ENCODE results near the gene PPP2R5E. TPM values are rescaled to one million over a fixed set of nuclear protein-coding genes. Genes with fewer than 3 reads are reported as not detected.
"Not testable (repeated sequence)": the region's sequence is repeated elsewhere in the genome, so short reads cannot be mapped to it uniquely, and the experiment has no call there.

PPP2R5E gene
- total RNA-seq, 1 donor from 2014 or later: 51.1 TPM

DNA sequence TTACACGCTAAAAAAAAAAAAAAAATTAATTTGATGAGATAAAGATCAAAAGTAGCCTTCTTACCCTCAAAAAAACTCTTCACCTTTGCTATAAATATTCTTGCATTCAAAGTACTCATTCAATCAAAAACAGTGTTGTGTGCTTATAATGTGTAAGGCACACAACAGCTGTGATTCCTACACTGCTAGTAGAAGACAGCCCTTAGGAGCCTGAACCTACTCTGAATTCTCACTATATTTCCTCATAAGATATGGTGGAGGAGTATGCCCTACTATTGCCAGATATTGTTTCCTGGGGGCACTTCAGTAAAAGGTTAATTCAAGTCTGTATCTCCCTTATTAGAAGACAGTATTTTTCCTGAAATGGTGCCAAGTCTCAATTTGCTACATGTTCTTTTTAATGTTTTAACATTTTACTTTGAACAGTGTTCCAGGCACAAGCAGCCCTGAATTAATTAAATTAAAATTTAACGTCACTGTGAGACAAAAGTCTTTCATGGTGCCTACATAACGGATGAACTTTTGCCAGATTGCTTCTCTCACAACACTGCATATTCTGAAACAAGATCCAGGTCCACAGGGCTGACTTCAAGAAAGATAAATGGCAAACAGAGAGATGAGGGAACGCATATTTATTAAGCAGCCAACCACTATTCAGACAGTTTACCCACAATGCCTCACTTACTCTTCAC, 19.3 kb downstream of the PPP2R5E start:
- intact Hi-C loops (cut with micrococcal nuclease): no loop called here

DNA sequence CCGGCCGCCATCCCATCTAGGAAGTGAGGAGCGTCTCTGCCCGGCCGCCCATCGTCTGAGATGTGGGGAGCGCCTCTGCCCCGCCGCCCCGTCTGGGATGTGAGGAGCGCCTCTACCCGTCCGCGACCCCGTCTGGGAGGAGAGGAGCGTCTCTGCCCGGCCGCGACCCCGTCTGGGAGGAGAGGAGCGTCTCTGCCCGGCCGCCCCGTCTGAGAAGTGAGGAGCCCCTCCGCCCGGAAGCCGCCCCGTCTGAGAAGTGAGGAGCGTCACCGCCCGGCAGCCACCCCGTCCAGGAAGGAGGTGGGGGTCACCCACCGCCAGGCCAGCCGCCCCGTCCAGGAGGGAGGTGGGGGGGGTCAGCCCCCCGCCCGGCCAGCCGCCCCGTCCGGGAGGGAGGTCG, 20.7 kb downstream of the PPP2R5E start:
- intact Hi-C loops (cut with micrococcal nuclease): not testable (repeated sequence)

DNA sequence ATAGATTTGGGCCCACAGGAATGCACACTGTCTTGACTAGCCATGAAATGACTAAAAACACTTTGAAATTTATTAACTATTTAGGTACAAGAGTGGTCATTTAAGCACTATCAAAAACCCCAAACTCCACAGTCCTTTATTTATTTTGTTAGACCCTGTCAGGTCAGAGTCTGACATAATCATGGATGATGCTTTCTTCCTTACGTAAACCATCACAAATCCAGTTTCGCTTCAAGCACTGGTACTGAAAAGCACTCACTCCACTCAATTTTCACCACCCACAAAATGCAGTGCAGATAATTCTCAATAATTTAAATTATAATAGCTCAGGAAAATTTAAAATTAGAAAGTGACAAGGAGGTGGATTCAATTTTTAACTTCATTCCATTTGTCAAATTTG, 25.8 kb downstream of the PPP2R5E start:
- intact Hi-C loops (cut with micrococcal nuclease): no loop called here

DNA sequence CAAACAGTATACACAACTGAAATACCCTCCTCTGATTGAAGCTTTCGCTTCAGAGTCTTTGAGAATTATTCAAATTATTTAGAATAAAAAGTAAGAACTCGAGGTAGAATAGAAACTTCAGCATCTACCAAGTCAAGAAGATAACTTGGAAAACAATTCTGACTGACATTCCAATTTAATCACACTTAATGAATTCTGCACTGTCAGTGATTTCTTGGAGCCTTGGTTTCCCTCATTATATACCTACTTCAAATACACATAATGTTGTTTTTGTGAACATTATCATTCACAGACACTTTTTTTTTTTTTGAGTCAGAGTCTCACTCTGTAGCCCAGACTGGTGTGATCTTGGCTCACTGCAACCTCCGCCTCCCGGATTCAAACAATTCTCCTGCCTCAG, 27.9 kb downstream of the PPP2R5E start:
- intact Hi-C loops (cut with micrococcal nuclease): no loop called here

DNA sequence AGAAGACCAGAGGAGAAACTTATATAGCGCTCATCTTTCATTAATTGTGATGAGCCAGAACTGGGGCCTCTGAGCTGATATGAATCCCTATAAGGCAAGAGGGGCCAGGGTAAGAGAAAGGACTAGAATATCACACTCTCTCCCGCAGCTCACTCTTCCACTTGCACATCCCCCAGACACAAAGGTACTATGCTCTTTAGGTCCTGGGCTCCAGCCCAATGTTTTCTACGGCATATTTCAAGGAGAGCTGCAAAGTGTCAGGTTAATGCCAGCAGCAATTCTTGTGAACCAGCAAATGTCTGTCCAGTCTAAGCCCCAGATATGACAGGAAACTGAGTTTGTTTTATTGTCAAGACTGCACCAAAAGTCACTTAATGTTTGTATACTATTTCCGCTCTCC, 29.4 kb downstream of the PPP2R5E start:
- intact Hi-C loops (cut with micrococcal nuclease): no loop called here

DNA sequence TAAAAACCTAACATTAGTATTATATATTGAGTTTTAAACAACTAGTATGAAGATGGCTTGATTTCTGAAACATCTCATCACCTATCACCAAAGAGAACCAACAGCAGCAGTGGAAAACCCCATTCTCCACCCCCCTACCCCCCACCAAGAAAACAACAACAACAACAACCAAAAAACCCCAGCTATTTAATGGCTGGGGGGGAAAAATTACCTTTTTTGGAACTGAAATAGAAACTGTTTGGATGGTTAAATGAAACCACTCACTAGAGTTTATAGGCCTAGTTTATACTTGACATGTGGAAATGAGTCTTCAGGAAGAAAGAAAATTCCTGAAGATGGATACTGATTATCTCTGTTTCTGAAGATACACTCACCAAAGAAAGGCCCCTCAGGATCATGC, 30.3 kb downstream of the PPP2R5E start:
- intact Hi-C loops (cut with micrococcal nuclease): no loop called here

DNA sequence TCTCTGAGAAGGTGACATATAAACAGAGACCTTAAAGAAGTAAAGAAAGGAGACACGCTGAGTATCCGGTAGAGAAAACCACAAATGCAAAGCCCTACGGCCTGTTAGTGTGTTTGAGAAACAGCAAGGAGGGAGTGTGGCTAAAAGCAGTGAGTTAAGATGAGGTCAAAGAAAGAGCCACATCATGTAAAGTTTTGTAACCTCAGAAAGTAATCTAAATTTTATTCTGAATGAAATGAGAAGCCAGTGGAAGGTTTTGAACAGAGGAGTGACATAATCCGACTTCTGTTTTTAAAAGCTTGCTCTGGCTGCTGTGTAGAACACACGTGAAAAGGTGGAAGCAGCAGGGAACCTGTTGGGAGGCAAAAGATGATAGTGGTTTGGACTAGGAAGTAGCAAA, 32.6 kb downstream of the PPP2R5E start:
- intact Hi-C loops (cut with micrococcal nuclease): loop anchor here (1.0 to 2.0 kb wide), 3 partner anchors 32 to 72 kb away; partner anchors contain the start of gene PPP2R5E

DNA sequence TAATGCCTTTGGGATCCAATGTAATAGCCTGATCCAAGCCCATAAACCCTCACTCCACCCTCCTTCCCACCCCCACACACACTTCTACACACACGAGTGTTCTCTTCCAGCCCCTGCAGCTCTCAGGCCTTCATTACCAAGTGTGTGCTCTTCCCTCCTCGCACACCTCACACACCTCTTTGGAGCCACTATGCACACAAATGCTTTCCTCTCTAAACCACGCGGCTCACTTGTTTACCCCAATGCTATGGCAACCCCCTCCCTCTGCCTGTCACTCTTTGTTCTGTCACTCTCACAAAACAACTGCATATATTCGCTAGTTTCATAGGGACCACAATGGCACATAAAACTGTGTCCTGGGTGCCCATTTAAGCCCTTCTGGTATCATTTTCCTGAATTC, 35.1 kb downstream of the PPP2R5E start:
- intact Hi-C loops (cut with micrococcal nuclease): no loop called here

DNA sequence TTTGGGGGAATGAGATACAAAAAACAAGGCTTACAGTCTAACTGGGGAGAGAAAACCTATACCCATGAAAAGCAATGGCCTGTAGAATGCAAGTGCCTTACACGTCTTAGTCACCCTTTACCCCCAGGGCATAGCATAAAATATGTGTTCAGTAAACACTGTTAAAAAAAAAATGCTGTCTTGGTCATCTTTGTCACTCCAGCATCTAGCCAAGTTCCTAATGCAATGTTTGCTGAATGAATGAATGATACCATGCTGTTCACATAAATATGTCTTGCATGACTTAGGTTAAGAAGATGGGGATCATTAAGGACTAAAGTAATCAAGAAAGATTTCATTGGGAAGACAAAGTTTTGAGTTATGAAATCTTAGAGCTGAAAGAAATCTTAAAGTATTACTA, 38.5 kb downstream of the PPP2R5E start:
- intact Hi-C loops (cut with micrococcal nuclease): no loop called here

DNA sequence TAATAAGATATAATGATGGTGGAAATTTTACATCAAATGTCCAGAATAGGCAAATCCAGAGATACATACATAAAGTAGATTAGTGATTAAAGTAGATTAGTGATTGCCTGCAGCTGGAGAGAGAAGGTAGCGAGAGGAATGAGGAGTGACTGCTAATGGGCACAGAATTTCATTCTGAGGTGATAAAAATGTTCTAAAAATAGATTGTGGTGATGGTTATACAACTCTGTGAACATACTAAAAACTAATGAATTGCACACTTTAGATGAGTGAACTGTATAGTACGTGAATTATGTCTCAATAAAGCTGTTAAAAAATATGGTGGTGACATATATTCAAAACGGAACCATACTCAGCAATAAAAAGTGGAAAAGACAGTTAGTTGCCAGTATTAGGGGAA, 41.7 kb downstream of the PPP2R5E start:
- intact Hi-C loops (cut with micrococcal nuclease): no loop called here

DNA sequence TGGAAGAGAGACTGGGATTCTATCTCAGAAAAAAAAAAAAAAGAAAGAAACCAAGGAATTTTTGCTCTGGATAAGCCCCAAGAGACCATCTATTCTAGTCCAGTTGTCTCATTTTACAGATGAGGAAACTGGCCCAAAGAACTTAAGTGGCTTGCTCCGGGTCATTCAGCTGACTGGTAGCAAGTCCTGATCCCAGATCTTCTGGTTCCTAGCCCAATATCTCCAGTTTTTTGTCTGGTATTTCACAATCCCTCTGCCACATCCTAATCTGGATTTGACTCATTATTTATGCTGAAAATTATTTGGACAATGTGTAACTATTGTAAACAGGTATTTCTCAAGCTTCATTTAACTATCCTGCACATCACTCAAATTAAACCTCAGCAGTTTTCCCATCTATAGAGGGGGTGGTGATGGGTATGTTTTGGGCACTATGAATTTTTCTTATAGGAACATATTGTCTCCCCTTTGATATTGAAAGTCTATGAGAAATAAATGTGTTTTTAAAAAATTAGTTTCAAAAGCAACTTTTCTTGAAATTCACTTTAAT, 43.4 kb downstream of the PPP2R5E start:
- intact Hi-C loops (cut with micrococcal nuclease): no loop called here

DNA sequence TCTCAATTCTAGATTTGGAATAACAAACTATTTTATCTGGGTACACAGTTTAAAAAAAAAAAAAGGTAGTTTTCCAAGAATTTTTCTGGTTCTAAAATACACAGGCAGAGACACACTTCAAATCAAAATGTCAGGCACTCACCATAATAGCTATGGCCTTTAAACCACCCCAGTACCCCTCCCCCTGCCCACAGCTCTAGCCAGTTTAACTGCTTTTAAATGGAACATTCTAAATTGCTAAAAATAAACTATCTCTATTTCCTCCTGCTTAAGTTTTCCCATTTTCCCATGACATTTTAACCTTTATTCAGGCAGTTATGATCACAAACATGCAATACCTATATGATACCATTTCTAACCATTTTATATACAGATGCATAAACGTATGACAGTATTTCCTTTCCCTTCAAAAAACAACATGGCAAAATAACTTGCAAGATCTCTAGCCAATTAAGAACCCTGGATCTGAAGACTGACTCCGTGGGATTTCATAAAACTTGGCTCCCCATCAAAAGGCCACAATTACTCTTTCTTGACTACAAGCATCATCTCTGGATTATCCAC, 46.3 kb downstream of the PPP2R5E start:
- intact Hi-C loops (cut with micrococcal nuclease): no loop called here

DNA sequence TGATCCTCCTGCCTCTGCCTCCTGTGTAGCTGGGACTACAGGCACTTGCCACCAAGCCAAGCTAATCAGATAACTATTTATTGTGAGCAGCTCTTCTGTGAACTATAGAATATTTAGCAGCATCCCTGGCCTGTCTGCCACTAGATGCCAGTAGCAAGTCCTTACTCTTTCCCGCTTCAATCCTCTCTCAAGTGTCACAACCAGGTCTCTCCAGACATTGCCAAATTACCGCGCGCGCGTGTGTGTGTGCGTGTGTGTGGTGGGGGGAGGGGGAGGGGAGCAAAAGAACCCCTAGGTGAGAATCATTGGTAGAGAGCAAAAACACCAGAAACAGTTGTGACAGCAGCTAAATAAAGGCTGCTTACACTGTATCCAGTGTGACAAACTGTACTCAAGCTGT, 49.9 kb downstream of the PPP2R5E start:
- intact Hi-C loops (cut with micrococcal nuclease): no loop called here

DNA sequence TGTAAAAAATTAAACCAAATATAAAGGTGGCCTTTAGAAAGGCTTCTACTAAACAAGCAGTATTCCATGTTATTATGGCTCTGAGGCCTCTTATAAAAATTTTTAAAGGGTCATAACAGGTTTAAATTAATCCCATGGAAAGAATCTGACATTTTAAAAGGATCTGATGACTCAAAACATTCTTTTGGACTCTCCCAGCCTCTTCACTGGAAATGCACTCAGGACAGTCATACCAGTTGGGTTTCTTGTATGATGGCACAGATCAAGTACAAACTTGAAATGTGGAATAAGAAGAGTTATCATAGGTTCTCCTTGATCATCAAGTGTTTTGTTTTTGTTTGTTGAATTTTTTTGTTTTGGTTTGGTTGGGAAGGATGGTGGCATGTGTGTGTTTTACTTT, 50.8 kb downstream of the PPP2R5E start:
- intact Hi-C loops (cut with micrococcal nuclease): no loop called here

DNA sequence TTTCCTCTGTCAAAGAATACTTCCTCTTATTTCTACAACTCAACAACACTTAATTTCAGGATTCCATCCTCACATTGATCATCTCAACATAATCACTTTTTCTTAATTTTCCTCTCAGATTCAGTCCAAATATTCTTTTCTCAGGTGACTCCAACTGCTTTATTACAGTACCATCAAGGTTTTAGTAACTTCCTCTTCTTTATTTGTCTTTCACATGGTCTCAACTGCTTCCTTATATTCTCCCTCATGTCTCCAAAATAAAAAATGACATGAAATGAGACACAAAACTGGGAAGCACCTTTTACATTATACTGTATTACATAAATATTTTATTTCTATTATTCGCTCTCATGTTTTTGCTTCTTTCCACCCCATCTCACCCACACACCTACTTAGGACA, 55.5 kb downstream of the PPP2R5E start:
- intact Hi-C loops (cut with micrococcal nuclease): no loop called here

DNA sequence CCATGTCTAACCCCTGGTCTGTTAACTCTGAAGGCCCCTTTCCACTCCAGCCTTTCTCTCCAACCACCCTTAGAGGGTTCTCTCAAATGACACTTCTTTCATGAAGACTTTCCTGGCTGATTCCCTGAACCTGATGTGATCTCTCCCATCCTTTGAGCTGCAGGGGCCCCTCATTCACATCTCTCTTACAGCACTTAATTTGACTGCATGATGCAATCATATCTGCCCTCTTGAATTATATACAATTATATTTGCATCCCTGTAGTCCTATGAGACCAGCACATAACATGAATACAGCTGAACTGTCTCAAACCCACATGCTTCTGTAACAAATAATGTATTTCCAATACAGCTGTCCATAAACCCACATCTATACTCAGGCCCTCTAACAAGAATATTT, 56.4 kb downstream of the PPP2R5E start:
- intact Hi-C loops (cut with micrococcal nuclease): no loop called here

DNA sequence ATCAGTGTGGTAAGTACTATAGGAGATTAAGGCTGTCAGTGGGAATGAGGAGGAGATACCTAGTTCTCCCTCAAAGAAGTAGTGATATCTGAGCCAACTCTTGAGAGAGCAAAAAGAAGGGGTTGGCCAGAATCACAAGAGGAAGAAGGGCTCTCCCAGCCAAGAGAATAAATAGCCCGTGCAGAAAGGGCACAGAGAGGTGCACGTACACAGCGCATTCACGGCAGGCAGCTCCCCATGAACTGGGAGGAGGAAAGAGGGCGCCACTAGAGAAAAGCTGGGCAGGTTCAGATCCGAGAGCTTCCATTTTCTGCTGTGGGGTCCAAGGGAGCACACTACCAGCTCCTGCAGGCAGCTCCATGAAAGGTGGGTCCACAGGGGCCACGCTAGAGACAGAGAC, 59.9 kb downstream of the PPP2R5E start:
- intact Hi-C loops (cut with micrococcal nuclease): no loop called here

DNA sequence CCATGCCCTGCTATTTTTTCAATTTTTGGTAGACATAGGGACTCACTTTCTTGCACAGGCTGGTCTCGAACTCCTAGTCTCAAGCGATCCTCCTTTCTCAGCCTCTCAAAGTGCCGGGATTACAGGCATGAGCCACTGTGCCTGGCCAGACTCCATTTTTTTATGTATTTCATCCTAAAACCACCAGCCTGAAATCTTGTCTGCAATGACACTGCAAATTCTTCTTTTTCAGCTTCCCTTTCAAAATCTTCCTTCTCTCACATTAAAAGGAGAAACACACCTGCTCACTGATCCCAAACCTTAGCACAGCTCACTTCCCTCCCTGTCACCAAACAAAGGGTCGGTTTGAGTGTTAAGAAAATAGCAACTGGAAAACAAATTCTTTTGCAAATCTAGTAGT, 62.6 kb downstream of the PPP2R5E start:
- intact Hi-C loops (cut with micrococcal nuclease): no loop called here

DNA sequence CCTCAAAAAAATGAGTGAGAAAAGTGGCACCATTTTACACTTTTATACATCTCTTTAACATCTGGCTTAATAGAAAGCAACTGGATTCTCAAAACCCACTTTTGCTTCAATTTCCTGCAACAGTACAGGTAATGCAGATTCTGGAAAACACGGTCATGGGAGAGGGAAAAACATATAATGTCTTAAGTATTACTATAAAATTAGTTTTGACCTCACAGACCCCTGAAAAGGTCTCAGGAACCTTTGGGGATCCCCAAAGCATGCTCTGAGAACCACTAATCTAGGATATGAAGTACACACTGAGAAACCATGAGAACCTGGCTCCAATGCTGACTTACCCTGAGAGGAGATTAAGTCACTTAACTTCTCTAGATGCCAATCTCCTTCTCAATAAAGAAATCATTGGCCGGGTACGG, 64.7 kb downstream of the PPP2R5E start:
- intact Hi-C loops (cut with micrococcal nuclease): loop anchor here (1.0 to 10.0 kb wide), 10 partner anchors 10 to 1024 kb away; partner anchors contain the start of genes PPP2R5E, SGPP1, ZBTB1 and ZBTB25

DNA sequence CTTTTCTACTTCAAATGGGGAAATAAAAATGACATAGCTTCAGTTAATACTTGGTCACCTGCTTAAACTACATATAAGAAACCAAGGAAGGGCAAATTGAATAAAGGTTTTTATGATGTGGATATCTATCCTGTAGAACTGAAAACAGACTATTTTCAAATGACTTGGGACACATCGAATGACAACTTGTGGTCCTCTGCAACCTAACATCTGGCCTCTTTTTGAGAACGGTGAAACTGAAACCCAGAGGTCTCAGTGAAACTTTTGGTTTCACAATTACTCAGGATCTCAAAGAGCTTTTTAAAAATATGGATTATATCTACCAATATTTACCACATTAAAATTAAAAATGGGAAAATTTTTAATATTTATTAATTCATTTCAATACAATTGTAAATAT, 65.2 kb downstream of the PPP2R5E start:
- intact Hi-C loops (cut with micrococcal nuclease): loop anchor here (1.0 to 10.0 kb wide), 10 partner anchors 10 to 1024 kb away; partner anchors contain the start of genes PPP2R5E, SGPP1, ZBTB1 and ZBTB25

DNA sequence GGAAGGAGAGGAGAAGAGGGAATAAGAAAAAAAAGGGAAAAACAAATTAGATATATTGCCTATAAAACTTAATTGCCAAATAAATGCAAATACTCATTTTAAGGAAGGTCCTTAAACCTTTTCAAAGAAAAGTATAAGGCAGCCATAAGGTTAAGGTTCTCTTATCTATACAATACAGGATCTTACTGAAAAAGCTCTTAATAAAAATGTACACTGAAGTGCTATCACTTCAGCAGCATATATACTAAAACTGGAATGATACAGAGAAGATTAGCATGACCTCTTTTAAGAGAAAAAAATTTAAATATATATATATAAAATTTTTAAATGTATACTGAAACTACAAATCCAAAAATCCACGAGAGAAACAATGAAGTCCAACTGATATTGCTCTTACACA, 65.6 kb downstream of the PPP2R5E start:
- intact Hi-C loops (cut with micrococcal nuclease): loop anchor here (5.0 to 10.0 kb wide), 5 partner anchors 90 to 1025 kb away; partner anchors contain the start of genes SGPP1, ZBTB1 and ZBTB25

DNA sequence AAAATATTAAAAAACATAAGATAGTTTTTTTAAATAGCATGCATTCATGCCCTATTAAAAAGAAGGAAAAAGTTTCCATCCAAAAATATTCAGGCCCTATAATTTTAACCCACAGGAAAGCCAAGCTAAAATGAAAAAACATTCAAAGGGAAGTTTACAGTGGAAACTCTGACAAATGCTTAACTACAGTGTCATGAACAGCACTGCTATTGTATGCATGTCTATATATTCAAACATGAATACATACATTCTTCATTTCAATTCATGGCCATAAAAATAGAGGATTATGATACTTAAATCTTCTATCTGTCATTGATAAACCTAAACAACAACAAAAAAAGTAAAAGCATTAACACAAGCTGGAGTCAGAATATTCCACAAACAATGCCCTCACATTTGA, 67.4 kb downstream of the PPP2R5E start:
- intact Hi-C loops (cut with micrococcal nuclease): loop anchor here (5.0 to 10.0 kb wide), 5 partner anchors 88 to 1027 kb away; partner anchors contain the start of genes SGPP1, ZBTB1 and ZBTB25
